Osteoblast (primary cell): ENCODE data around the gene PHTF1. TPM values are rescaled to one million over a fixed set of nuclear protein-coding genes. Genes with fewer than 3 reads are reported as not detected.

ENCODE experiments used
- DNase-seq: peaks from one replicate; pipeline ENCODE4 v3.0.0; 2011; ENCODE audit warnings: low spot score, mixed read lengths; ENCODE audit not compliant: insufficient read length; ENCODE audit errors: missing footprints
- H2AFZ ChIP-seq: 2 replicates; pipeline ENCODE4 v1.6.0; 2011; ENCODE audit warnings: mild to moderate bottlenecking, low read length
- H3K27ac ChIP-seq: 2 replicates; pipeline ENCODE4 v1.5.1; 2011; ENCODE audit warnings: mild to moderate bottlenecking, low read depth, low read length, moderate library complexity
- H3K27me3 ChIP-seq: 2 replicates; pipeline ENCODE4 v1.6.0; 2012; ENCODE audit warnings: mild to moderate bottlenecking, control low read depth, inconsistent platforms, low read length, moderate library complexity; ENCODE audit not compliant: insufficient read depth
- H3K36me3 ChIP-seq: 2 replicates; pipeline ENCODE4 v1.5.1; 2011; ENCODE audit warnings: mild to moderate bottlenecking, low read length, control low read depth, moderate library complexity; ENCODE audit not compliant: insufficient read depth
- H3K4me1 ChIP-seq: 2 replicates; pipeline ENCODE4 v1.5.1; 2011; ENCODE audit warnings: mild to moderate bottlenecking, low read length, control low read depth, moderate library complexity; ENCODE audit not compliant: insufficient read depth
- H3K4me2 ChIP-seq: 2 replicates; pipeline ENCODE4 v1.6.0; 2011; ENCODE audit warnings: mild to moderate bottlenecking, low read length; ENCODE audit not compliant: insufficient read depth
- H3K4me3 ChIP-seq: fragments of 200-600 bp; sonication (generic); 3 replicates; pipeline ENCODE4 v1.5.1; 2012; ENCODE audit warnings: mild to moderate bottlenecking, low read length, inconsistent platforms; ENCODE audit not compliant: insufficient read depth
- H3K79me2 ChIP-seq: 2 replicates; pipeline ENCODE4 v1.6.0; 2012; ENCODE audit warnings: mild to moderate bottlenecking, low read length, control low read depth, inconsistent platforms; ENCODE audit not compliant: insufficient read depth
- H3K9me3 ChIP-seq: 2 replicates; pipeline ENCODE4 v1.5.1; 2011; ENCODE audit warnings: low read depth, low read length, control low read depth
- H4K20me1 ChIP-seq: 2 replicates; pipeline ENCODE4 v1.6.0; 2012; ENCODE audit warnings: mild to moderate bottlenecking, low read length, control low read depth; ENCODE audit not compliant: insufficient read depth
- CTCF ChIP-seq: IDR thresholded peaks from 2 replicates; pipeline ENCODE4 v1.5.1; 2011; ENCODE audit warnings: mild to moderate bottlenecking, low read depth, low read length, moderate library complexity; ENCODE audit errors: extremely low read depth
- total RNA-seq: library from RNA; depleted of rRNA; stranded (reverse); fragments of >200 nt; gene quantifications from 2 replicates; pipeline ENCODE4 v1.2.3, GENCODE V29; 2012

PHTF1 gene
- total RNA-seq, 1 donor = 41.6 TPM

DNA sequence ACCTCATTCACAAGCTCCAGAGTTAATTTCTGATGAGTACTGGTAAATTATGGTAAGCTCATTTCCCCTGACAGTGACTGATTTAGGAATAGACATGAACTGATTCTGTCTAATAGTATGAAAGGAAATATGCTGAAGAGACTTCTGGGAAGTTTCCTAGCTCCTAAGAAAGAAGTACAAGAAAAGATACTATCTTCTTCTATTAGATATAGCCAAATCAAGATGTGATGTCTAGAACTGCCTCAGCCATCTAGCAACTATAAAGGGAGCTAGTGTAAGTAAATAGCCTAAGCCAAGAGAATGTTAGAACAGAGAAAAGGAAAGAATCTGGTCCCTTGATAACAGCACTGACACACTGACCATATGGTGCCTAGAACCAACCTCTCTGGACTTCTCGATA lies 10.7 kb upstream of the PHTF1 start:
- TF ChIP-seq CTCF = no peak
- Histone ChIP-seq H2AFZ (no peak overlapping the region), H3K4me1 (no peaks in the 10 kb centered on the region), H3K27ac (no peak overlapping the region), H3K79me2 (peaks cover 8% of the 10 kb centered on the region), H3K4me2 (no peak overlapping the region), H3K27me3 (no peaks in the 10 kb centered on the region), H4K20me1 (no peaks in the 10 kb centered on the region), H3K36me3 (peaks cover 24% of the 10 kb centered on the region), H3K9me3 (no peaks in the 10 kb centered on the region), H3K4me3 (no peak overlapping the region)
- no peak for DNase-seq

GRCh38 chr1:113769601-113769970 lies 10.3 kb upstream of the PHTF1 start:
- Histone ChIP-seq H3K79me2 (peaks cover 8% of the 10 kb centered on the region), H4K20me1 (no peaks in the 10 kb centered on the region), H3K27ac (no peak overlapping the region), H3K27me3 (no peaks in the 10 kb centered on the region), H3K9me3 (no peaks in the 10 kb centered on the region), H3K4me3 (no peak overlapping the region), H2AFZ (no peak overlapping the region), H3K36me3 (peaks cover 24% of the 10 kb centered on the region), H3K4me2 (peak overlapping the region; percentile 58), H3K4me1 (no peaks in the 10 kb centered on the region)
- DNase-seq = no peak
- no peak for TF ChIP-seq CTCF

DNA sequence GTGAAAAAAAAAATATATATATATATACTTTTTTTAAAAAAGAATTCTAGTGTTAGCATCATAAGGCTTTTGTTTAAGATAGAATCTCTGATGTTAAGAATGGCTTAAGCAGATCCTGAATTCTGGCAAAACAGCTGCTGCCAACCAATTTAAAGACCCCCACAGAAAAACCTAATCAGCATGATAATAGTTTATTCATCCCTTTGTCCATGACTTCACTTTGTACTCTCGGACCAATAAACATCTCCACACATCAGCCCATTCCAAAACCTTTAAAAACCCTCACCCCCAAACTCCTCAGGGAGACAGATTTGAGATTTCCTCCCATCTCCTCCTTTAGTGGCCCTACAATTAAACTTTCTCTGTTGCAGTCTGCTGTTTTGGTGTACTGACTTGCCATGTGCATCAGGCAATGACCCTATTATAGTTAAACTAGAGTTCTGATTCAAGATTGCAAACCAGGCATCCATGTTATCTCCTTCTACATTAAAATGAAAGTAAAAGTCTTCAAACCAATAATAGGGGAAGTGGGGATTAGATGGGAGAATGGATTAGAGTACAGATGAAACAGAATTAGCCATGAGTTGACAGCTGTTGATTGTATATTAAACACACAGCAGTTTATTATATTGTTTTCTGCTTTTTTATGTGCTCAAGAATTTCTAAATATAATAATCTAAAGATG lies 9.8 kb upstream of the PHTF1 start:
- Histone ChIP-seq H3K4me1 (no peaks in the 10 kb centered on the region), H3K79me2 (peaks cover 8% of the 10 kb centered on the region), H3K36me3 (peaks cover 24% of the 10 kb centered on the region), H3K4me2 (peak overlapping the region; percentile 58), H3K27me3 (no peaks in the 10 kb centered on the region), H3K4me3 (no peak overlapping the region), H2AFZ (peak overlapping the region; percentile 54), H3K27ac (no peak overlapping the region), H3K9me3 (no peaks in the 10 kb centered on the region), H4K20me1 (no peaks in the 10 kb centered on the region)
- no peak for TF ChIP-seq CTCF
- no peak for DNase-seq

- H3K27me3 ChIP-seq = no peaks in the 10 kb centered on the region
- DNase-seq = no peak
Observed at GRCh38 chr1:113765306-113766230, 6.3 kb upstream of the PHTF1 start.

More at GRCh38 chr1:113765306-113766230, 6.3 kb upstream of the PHTF1 start:
- H3K9me3 ChIP-seq = no peaks in the 10 kb centered on the region
- H3K27ac ChIP-seq = no peak overlapping the region
- H3K36me3 ChIP-seq = peaks cover 24% of the 10 kb centered on the region
- H2AFZ ChIP-seq = no peak overlapping the region
- H3K4me3 ChIP-seq = no peak overlapping the region
- H3K79me2 ChIP-seq = peaks cover 7% of the 10 kb centered on the region
- H3K4me1 ChIP-seq = no peaks in the 10 kb centered on the region
- no peaks in the 10 kb centered on the region for H4K20me1 ChIP-seq
- no peak for TF ChIP-seq CTCF
- H3K4me2 ChIP-seq = no peak overlapping the region
